ENCODE measurements around the gene ABTB2. TPM values are rescaled to one million over a fixed set of nuclear protein-coding genes. Genes with fewer than 3 reads are reported as not detected.

The ABTB2 gene
- total and polyA plus RNA-seq, 2 of the 8 experiments (the other 6 are each of a cell fraction or from before 2014, with no cell fraction given): 7.7 to 10.2 TPM

GRCh38 chr11:34128824-34129223, 229.0 kb downstream of the ABTB2 start:
- Histone ChIP-seq H2AFZ (ENCODE audit: low read length) (no peak overlapping the region), H4K5ac (ENCODE audit: insufficient read length, low read depth, low read length) (no peak overlapping the region), H3K36me3 (ENCODE audit: control insufficient read depth in 2 of 4, insufficient read depth in 4 of 4, low read length in 3 of 4) (peaks cover 10 to 63% (median 50%) of the 10 kb centered on the region in 4 experiments), H2BK120ac (replicated peaks; ENCODE audit: low read depth, low read length) (no peak overlapping the region), H2BK12ac (ENCODE audit: low read depth, low read length) (no peak overlapping the region), H3K18ac (ENCODE audit: extremely low read depth, low read length) (no peak overlapping the region), H3K56ac (replicated peaks; ENCODE audit: insufficient read length, low read depth, low read length) (no peak overlapping the region), H3K4me3 (ENCODE audit: extremely low read depth in 1 of 4, insufficient read depth in 2 of 4, low read depth in 3 of 4, low read length in 4 of 4) (no peak overlapping the region), H3K23ac (ENCODE audit: insufficient read length) (no peak overlapping the region), H3K4ac (replicated peaks; ENCODE audit: insufficient read length, low read depth, low read length) (no peak overlapping the region), H2AK5ac (ENCODE audit: low read depth, low read length) (no peak overlapping the region), H3K4me1 (replicated peaks in 1 of 4; ENCODE audit: control insufficient read depth in 3 of 4, insufficient read depth in 4 of 4, low read length in 3 of 4) (no peaks in the 10 kb centered on the region), H3K79me1 (ENCODE audit: low read depth, low read length) (no peaks in the 10 kb centered on the region), H3K9me3 (ENCODE audit: insufficient read depth in 2 of 2, low read depth in 1 of 2, low read length in 1 of 2) (no peaks in the 10 kb centered on the region), H2BK20ac (ENCODE audit: low read length) (no peak overlapping the region), H4K20me1 (replicated peaks in 1 of 2; ENCODE audit: control insufficient read depth in 1 of 2, insufficient read depth in 2 of 2, low read length in 2 of 2) (peaks cover 0 to 3% of the 10 kb centered on the region in 2 experiments), H3K79me2 (ENCODE audit: control insufficient read depth in 1 of 2, insufficient read depth in 2 of 2, low read length in 2 of 2) (no peaks in the 10 kb centered on the region), H4K8ac (ENCODE audit: extremely low read depth, insufficient read depth, low read length) (no peak overlapping the region), H3K4me2 (ENCODE audit: insufficient read depth in 1 of 2, low read depth in 2 of 2, low read length in 2 of 2) (no peak overlapping the region), H3K27me3 (replicated peaks in 1 of 4; ENCODE audit: control insufficient read depth in 3 of 4, extremely low read depth in 1 of 4, insufficient read depth in 3 of 4, low read length in 3 of 4) (no peaks in the 10 kb centered on the region), H3K27ac (ENCODE audit: low read depth, low read length) (no peak overlapping the region), H2BK15ac (ENCODE audit: low read length) (no peak overlapping the region), H2BK5ac (ENCODE audit: low read depth, low read length) (no peak overlapping the region), H3K23me2 (ENCODE audit: low read depth, low read length) (no peaks in the 10 kb centered on the region), H3K14ac (ENCODE audit: insufficient read length) (no peak overlapping the region), H4K91ac (replicated peaks; ENCODE audit: insufficient read length, low read length) (no peak overlapping the region), H3K9ac (replicated peaks in 1 of 4; ENCODE audit: extremely low read depth in 1 of 4, low read depth in 3 of 4, low read length in 3 of 4) (no peak overlapping the region)
- no peak for FAIRE-seq
- CTCF ChIA-PET (ENCODE audit: partially characterized antibody): no interaction called here
- WGBS, 2 experiments (ENCODE audit: extremely low coverage in 1 of 2, insufficient coverage in 1 of 2, insufficient read length in 1 of 2, insufficient replicate concordance in 2 of 2, low coverage in 1 of 2, low lambda C conversion rate in 2 of 2, missing lambda C conversion rate in 1 of 2): 95% methylated on average over 3 of the region's 3 CpGs; no CpG with 5 or more reads in 1 of the 2 experiments
- DNase-seq (ENCODE audit: low read depth in 1 of 2, low spot score in 2 of 2): no peak
- POLR2A ChIA-PET (ENCODE audit: partially characterized antibody): no interaction called here
- TF ChIP-seq TAF7 (optimal IDR thresholded peaks at IDR 0.05; ENCODE audit: borderline replicate concordance, low read depth, low read length) (no peak), ATF3 (IDR thresholded peaks at IDR 0.05; ENCODE audit: insufficient read depth, low read depth, low read length) (no peak), SP4 (IDR thresholded peaks at IDR 0.05; ENCODE audit: low read length) (no peak), MAX (IDR thresholded peaks at IDR 0.05) (no peak), ASH2L (IDR thresholded peaks at IDR 0.05; ENCODE audit: low read length) (no peak), SUZ12 (IDR thresholded peaks at IDR 0.05; ENCODE audit: low read length) (no peak), SP1 (IDR thresholded peaks at IDR 0.05; ENCODE audit: low read depth, low read length) (no peak), CTBP2 (IDR thresholded peaks at IDR 0.05; ENCODE audit: borderline replicate concordance, insufficient read depth, insufficient read length, low read length) (no peak), POLR2A (IDR thresholded peaks at IDR 0.05; ENCODE audit: control extremely low read depth in 1 of 2, low read depth in 2 of 2, low read length in 2 of 2) (no peak), EP300 (IDR thresholded peaks at IDR 0.05; ENCODE audit: borderline replicate concordance in 1 of 2, low read depth in 2 of 2, low read length in 2 of 2) (no peak), KDM5A (IDR thresholded peaks at IDR 0.05; ENCODE audit: low read length) (no peak), ATF2 (IDR thresholded peaks at IDR 0.05; ENCODE audit: low read length) (no peak), SRF (IDR thresholded peaks at IDR 0.05; ENCODE audit: low read depth, low read length) (no peak)
